HG02973 (cell line): Measurements from ENCODE around the gene FBXL12.
"Not testable (repeated sequence)": the region's sequence is repeated elsewhere in the genome, so short reads cannot be mapped to it uniquely, and the experiment has no call there.

Source experiments
- ATAC-seq: cut with Tn5 transposase; IDR thresholded peaks from one replicate; pipeline ENCODE4 v1.9.1; 2021; ENCODE audit warnings: moderate library complexity; ENCODE audit not compliant: unreplicated experiment

Gene FBXL12

DNA sequence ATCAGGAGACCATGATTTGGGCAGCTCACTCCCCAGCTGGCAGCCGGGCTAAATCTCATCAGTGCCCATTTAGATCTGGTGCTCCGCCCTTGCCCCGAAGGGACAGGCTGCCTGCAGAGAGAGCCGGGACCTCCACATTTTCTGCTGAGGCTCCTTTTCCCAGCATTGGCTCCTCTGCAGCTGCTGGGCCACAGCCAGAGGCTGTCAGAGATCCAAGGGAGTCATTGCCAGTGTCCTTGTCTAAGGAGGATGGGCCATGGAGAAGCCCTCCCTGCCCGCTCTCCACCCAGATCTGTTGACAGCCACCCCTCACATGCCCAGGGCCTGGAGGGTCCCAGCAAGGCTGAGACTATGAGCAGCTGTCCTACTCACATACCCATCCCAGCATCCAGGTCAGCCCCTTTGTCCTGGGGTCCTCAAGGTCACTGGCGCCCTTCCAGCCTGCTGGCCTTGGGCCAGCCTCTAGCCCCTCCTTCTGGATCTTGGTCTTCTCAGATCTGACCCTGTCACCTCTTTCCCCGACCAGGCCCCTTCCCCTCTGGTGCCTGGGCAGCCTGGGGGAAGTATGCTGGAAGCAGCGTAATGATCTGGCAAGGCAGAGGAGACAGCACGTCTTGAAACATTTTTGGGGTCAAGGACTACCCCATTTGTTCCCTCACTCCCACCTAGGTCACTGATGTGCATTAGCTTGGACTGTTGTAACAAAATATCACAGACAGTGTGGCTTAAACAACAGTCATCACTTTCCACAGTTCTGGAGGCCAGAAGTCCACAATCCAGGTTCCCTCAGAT, 24.2 kb upstream of the FBXL12 start:
- ATAC-seq, result no peak

DNA sequence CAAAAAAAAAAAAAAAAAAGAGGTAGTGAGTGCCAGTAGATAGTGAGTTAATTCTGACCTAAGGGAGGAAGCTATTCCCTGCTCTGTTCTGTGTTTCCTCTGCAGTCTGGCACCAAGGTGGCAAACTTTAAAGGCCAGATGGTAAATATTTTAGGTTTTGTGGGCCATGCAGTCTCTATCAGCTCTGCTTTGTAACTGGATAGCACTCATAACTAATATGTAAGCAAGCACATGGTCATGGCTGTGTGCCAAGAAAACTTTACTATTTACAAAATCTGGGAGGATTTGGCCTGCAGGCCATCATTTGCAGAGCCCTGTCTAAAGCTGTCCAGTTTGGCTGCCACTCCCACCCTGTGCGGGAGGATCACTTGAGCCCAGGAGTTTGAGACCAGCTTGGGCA, 20.5 kb upstream of the FBXL12 start:
- no peak for ATAC-seq

DNA sequence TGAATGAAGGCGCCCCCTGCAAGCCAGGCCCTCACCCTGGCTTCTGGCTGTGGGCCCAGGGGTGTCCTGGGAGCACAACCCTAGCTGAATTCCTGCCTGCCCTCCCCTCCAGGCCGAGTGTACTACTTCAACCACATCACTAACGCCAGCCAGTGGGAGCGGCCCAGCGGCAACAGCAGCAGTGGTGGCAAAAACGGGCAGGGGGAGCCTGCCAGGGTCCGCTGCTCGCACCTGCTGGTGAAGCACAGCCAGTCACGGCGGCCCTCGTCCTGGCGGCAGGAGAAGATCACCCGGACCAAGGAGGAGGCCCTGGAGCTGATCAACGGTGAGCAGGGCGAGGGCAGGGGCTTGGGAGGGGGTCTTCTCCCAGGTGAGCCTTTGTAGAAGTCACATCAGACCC, 19.4 kb upstream of the FBXL12 start:
- no peak for ATAC-seq

DNA sequence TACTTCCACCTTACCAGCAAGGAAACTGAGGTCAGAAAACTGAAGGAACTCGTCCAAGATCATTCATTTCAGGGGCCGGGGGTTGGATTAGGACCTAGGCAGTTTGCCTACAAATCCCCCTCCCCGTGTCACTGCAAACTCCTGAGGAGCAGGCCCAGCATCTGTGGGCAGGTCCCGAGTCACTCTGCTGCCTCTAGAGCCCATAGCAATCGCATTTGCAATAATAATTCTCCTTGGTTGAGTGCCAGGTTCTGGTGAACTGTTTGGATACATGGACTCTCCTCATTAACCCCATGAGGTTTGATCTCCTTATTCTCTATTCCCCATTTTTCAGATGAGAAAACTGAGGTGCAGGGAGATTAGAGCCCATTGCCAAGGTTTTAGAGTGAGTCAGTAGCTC, 17.1 kb upstream of the FBXL12 start:
- ATAC-seq, result no peak

DNA sequence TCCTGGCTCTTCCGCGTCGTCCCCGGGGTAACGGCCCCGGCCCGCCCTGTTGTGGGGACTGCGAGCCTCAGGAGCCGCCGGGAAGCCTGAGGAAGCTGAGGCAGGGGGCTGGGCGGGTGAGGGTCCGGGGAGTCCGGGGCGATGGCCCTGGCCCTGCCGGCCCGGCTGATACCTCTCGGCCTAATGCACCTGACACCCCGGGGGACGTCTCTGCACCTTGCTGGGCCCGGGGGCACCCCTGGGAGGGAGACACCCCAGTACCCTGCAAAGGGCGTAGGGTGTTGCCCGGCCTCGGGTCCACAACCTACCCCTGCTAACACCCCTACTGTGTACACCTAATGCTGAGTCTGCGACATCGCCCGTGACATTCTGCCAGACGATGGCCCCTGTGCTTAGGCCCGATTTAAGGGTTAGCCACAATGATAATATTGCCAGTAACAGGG, 16.6 kb upstream of the FBXL12 start:
- peak; percentile 12 for ATAC-seq

DNA sequence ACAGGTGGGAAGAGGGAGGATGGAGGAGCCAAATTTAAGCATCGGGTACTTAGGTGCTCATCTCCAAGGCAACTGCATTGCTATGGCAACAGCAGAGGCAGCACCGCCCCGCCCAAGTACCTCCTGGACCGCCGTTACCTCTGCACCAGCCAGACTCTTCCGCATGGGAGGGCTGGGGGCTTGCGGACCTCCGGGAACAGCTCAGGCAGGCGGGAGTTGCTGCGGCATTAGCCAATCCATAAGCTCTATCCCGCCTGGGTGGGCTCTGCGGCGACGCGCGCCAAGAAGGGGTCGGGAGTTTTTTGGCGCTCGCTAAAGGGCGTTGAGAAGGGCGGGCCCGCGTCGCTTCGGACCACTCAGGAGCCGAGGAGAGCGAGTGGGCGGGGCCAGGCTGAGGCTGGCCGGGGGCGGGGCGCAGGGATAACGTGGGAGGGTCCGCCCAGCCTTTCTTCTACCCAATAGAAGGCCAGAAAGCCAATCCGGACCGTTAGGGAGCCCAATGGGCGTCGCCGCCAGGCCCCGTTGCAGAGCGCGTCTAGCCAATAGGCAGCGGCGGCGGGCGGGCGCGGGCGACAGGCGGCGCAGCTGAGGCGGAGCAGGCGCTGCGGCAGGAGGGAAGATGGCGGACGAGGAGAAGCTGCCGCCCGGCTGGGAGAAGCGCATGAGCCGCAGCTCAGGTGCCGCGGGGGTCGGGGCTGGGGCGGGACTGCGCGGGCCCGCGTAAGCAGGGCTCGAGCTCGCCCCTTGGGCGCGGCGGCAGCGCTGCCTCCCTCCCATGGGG, 16.0 kb upstream of the FBXL12 start, which contains the start of gene PIN1:
Gene PIN1 (plus strand): TSS at position 593 of the 781 bp plus-strand sequence. CDS start 27 bp downstream, at position 620.
- ATAC-seq, result peak; percentile 89

DNA sequence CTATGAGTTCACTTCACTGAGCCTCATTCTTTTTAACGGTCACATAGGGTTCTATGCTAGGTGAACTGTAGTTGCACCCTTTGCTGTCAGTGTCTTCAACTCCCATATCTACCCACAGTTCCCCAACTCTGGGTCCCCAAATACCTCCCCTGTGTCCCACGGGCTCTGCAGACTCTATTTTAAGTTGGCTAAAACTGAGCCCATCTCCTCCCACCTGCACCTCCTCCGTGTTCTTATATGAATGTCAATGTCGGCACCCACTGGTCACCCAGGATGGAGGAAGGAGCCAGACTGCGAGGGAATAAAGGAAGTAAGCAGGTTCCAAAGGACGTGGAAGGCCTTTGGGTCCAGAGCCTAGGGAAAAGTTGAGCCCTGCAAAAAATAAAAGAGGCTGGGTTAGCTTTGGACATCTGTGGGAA, 15.4 kb upstream of the FBXL12 start:
- no peak for ATAC-seq

DNA sequence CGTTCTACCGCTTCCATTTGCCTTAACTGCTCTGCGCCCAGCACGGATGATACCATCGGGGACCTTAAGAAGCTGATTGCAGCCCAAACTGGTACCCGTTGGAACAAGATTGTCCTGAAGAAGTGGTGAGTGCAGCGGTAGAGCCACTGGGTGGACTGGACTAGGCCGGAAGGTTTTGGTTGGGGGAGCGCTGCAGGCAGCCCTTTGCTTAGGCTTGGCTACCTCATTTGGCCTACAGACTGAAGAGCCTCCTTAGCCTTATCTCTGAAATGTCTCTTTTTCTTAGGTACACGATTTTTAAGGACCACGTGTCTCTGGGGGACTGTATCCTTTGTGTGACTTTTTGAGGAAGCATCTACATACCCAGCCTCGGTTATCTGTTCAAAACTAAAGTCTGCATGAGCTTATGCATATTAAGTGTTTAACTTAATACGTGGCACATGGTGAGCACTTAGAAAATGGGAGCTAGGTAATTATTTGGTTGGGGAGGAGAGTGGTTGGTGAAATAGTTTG, 9.7 kb upstream of the FBXL12 start:
- no peak for ATAC-seq

DNA sequence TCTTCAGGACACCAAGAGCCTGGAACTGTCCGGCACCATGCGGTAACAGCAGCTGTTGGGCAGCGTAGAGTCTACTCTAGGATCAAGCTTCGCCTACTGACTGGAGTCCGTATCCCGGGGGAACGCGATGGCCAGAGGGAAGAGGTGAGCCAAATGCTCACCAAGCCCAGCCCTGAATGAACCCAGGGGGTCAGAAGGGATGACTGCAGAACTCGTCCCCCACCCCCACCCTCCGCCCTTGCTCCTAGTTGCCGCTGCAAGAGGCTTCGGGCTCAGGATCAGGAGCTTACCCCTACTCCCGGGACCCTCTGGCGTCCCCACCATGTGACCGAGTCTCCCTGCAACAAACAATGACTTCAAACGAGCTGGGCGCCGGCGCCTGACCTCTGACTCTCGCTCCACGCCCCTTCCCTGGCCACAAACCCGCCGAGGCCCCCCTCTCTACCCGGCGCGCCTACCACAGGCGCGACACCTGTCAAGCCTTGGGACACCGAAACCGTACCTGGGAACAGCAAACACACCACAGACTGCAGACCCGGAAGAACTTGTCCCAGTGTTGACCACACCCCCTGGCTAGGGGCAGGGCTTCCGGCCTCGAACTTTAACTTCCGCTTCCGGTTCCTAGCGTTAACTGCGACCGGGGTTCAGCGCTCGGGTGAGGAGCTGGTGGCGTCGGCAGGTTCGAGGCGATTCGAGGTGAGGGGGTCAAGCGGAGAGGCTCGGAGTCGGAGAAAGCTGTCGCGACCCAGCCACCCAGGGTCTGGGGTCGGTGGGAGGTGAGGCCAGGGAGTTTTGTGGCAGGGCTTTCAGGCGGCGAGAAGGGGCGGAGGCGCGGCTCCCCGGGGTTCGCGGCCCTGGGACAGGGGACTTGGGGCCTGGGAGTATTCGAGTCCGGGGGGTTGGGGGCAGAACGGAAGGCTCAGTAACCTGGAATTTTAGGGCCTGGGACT, 8.7 kb upstream of the FBXL12 start, which contains the start of gene UBL5:
Gene UBL5 (plus strand): TSS at position 630 of the 950 bp plus-strand sequence. CDS start 420 bp downstream, outside the sequence.
- peak; percentile 77 for ATAC-seq

DNA sequence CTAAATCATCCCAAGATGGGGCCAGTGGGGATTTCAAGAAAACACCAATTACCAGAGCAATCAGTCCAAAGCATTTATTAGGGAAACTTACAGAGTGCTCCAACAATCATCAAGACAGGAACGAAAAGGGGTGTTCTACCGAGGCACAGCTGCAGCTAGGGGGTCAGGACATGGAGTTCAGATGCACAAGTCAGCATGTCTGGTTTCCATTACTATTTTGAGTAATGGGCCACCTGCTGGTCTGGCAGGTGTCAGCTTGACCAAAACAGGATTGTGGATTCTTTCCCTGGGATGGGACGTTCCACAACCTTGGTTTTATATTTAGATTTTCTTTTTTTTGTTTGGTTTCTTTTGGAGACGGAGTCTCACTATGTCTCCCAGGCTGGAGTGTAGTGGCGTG, 4.9 kb upstream of the FBXL12 start:
- no peak for ATAC-seq

DNA sequence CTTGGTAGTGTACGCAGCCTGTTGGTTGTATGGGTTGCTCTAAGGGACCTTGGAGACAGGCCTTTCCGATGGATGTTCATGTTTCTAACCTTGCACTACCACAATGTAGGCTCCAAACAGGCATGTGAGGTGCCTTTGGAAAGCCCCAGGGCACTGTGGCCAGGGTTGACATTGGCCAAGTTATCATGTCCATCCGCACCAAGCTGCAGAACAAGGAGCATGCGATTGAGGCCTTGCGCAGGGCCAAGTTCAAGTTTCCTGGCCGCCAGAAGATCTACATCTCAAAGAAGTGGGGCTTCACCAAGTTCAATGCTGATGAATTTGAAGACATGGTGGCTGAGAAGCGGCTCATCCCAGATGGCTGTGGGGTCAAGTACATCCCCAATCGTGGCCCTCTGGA, 1.2 kb upstream of the FBXL12 start:
- ATAC-seq, result not testable (repeated sequence)

DNA sequence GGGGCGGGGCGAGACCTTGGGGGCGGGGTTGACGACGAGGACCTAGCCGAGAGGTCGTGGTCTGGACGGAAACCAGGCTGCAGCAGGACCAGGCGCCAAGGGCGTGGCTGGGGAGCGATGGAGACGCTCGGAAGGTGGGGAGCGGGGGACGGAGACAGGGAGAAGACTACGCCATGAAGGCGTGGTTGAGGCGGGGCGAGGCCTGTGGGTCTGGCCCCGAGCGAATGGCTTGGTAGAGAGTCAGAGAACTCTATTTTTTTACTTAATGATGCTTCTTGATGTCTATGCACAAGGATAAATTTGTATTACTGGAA, 674 bp upstream of the FBXL12 start:
- no peak for ATAC-seq

DNA sequence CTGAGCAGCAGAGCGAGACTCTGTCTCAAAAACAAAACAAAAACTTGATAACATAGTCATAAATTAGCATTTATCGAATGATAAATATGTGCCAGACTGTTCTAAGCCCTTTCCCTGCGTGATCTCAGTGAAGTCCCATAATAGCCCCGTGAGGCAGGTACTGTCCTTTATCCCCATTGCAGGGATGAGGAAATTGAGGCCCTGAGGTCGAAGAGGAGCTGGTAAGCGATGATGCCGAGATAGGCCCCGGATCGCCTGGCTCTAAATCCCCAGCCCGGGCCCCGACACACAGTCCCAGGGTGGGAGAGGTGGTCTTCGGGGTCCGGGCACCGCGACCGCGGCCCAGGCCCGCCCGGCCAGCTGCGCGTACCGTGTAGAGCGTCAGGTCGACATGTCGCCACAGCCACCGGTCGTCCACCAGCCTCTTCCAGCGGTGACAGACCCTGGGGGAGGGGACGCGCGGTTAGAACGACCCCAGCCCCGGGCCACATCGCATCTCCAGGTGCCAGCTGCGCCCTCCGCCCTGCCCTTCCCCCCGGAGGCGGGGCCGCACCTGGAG, 625 bp downstream of the FBXL12 start:
- no peak for ATAC-seq

DNA sequence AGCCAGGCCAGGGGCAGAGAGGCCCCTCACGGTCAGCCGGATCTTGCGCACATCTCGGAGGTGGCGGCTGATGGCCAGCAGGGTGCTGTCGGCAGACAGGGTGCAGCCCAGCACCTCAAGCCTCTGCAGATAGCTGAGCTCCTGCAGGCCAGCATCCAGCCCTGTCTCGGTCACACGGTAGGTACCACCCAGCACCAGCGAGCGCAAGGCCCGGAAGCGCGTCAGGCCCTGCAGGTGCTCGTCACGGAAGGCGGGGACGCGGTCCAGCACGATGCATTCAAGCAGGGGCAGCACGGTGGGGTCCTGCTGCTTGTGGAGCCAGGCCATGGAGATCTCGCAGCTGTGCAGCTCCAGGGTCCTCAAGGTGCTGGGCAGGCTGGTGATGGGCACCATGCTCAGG, 7.7 kb downstream of the FBXL12 start:
- ATAC-seq, result no peak

DNA sequence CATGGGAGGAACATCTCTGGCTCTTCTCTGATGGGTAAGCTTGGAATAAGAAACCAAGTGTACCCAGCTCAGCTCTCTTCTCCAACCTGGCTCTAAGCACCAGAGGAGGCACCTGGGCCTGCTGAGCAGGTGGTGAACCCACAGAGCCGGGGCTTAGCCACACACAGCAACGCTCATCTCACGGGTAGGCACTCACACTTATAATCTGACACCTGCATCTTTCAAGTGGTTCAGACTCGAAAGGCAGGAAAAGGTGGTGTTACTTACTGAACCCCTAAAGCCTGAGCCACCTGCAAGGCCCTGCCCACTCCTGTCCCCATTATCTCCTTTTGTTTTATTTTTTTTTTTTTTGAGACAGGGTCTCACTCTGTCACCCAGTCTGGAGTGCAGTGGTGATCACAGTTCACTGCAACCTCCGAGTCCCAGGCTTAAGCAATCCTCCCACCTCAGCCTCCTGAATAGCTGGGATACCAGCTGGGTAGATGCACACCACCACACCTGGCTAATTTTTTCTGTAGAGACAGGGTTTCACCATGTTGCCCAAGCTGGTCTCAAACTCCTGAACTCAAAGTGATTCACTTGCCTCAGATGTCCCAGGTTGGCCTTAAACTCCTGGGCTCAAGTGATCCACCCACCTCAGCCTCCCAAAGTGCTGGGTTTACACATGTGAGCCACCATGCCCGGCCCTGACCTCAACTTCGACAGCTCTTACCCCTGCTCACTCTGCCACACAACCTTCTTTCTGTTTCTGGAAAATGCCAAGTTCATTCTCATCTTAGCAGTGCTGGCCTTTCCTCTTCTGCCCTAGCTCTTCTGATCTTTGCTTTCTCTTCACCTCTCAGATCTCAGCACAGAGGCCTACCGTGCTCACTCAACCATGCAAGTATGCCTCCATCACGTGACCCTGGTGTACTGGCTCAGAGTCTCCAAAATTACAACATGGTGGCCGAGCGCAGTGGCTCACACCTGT, 9.7 kb downstream of the FBXL12 start:
- no peak for ATAC-seq

DNA sequence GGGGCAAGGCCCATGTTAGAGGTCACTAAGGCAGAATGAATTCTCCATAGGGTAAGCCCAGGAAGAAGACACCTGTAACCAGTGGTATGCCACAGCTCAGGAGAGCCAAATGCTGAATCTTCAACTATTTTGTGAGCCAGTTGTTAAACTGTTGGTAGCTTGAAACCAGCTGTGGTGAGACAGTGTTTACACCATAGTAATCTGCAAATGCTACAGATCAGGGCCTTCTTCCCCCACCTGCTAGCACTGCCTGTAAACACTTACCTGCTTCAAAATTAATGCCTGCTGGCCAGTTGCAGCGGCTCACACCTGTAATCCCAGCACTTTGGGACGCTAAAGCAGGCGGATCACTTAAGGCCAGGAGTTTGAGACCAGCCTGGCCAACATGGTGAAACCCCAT, 12.1 kb downstream of the FBXL12 start:
- no peak for ATAC-seq

DNA sequence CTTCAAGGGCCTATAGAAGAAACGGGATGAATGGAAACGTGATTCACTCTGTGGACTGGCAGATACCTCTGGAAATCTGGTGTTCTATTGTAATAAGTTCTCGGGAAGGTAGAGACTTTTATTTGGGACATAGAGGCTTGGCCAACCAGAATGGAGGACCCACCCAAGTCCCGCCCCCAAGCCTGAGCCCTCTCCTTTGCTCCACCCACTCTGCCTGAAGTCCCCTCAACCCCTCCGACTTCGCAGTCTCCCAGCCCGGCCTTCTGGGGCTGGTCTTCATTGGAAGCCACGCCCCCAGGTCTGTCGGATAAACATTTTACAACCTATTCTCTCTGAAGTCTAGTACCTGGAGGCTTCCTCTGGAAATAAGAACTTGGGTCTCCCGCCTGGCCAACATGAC, 16.9 kb downstream of the FBXL12 start:
- ATAC-seq, result no peak

DNA sequence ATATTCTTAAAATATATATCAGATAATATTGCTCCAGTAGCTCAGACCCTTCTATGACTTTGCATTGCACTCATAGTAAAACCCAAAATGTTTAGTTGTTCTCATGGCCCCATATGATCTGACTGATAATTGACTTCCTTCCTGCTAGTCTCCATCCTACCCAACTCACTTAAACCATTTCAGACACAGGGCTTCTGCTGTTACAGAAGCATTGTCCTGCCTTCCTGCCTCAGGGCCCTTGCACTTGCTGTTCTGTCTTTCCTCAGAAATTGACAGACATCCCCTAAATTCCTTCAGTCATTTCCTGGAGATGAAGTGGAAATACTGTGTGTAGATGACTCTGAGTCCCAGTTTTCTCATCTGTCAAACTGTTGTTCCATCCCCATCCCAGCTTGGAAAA, 19.7 kb downstream of the FBXL12 start:
- no peak for ATAC-seq

DNA sequence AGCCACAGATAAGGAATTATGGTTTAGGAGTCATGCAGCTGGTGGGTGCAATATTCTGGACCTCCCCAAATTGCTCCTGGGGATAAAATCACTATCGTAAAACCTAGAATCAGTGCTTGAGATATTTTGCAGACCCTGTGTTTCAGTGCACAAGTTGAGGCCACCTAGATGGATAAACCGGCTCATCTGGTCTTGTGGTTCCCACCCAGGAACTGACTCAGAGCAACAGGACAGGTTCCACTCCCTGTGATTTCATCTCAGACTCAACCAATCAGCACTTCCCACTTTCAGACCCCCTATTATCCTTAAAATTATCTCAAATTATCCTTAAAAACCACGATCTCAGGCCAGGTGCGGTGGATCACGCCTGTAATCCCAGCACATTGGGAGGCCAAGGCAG, 21.0 kb downstream of the FBXL12 start:
- ATAC-seq, result no peak
